A549 (cell line): Measurements from ENCODE around the gene FAM110D.

Experiments
- CEBPB ChIP-seq, 2 experiments: fragments of >200 bp in 1 of 2; sonication (Bioruptor Twin) in 1 of 2; formaldehyde crosslinking in 1 of 2; IDR thresholded peaks; 2 replicates each; pipeline ENCODE4 v1.6.1; 2012 to 2016
- CTCF ChIP-seq: fragments of >200 bp; sonication (Bioruptor Twin); formaldehyde crosslinking; IDR thresholded peaks from 3 replicates; pipeline ENCODE4 v1.5.1; 2016
- EP300 ChIP-seq, 2 experiments: fragments of >200 bp; sonication (Bioruptor Twin); formaldehyde crosslinking; IDR thresholded peaks; 2 replicates in 1 of 2; 3 replicates in 1 of 2; pipeline ENCODE4 v1.6.1; 2016 to 2017
- MAX ChIP-seq: IDR thresholded peaks from 2 replicates; pipeline ENCODE4 v1.6.1; 2012
- NFE2L2 ChIP-seq: fragments of 150-350 bp; conservative IDR thresholded peaks from 2 replicates; pipeline ENCODE4 v1.6.1; 2014; ENCODE audit warnings: low read length
- PBX3 ChIP-seq: IDR thresholded peaks from 2 replicates; pipeline ENCODE4 v1.6.1; 2012
- USF2 ChIP-seq: fragments of 450-650 bp; IDR thresholded peaks from 2 replicates; pipeline ENCODE4 v1.6.1; 2014; ENCODE audit warnings: antibody characterized with exemption

- TF ChIP-seq EP300 (IDR thresholded peaks at IDR 0.05): no peak
- no peak for TF ChIP-seq MAX
- TF ChIP-seq NFE2L2: no peak
- TF ChIP-seq PBX3: no peak
- TF ChIP-seq CTCF: no peak
- TF ChIP-seq USF2: no peak
- TF ChIP-seq CEBPB (IDR thresholded peaks at IDR 0.05): no peak
Observed at GRCh38 chr1:26134466-26134865, 24.4 kb upstream of the FAM110D start.
